ENCODE data around the gene A1CF.
"Not testable (repeated sequence)": the region's sequence is repeated elsewhere in the genome, so short reads cannot be mapped to it uniquely, and the experiment has no call there.

Gene A1CF

DNA sequence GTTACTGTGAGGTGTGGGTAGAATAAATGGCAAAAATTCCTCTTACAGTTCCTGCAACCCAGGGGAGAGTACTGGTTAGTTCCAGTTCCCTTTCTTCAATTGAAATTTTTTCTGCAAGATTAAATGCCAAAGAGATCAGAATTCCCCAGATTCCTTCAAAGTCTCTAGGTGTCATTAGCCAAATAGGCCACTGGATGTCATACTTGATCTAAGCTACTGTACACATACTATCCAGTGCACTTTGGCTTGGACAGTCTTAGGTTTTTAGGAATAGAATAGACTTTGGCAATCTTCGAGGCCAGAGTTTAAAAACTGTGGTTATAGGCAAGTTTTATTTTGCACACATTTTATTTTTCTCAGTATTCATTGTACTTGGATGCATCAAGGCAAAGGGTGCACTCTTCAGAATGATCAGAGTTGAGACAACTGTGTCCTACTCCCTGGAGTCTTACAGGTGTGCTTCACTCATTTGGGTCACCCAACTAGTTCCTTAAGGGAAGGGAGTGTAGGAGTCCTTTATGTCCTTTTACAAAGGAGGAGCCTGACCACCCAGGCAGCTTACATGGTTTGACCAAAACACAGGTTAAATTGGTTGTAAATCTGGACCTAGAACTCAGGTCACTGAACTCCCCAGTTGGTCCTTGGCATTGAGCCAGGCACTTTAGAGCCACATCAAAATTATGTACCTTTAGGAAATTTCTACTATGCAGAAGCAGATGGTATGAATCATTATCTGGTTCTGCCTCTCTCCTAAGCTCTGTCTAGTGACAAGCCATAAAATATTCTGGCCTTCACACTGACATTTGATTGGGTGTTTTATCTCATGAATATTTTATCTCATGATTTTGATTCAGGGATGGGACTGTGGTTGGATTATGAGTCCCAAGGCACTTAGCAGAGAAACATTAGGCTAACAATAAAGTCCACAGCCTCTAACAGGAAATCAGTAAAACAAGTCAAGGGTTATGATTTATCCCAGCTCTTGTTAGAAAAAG, 96.2 kb downstream of the A1CF start:
- no peaks in the 10 kb centered on the region for H3K27me3 ChIP-seq (ENCODE audit: insufficient read depth, insufficient read length)
- TF ChIP-seq YY1 (IDR thresholded peaks at IDR 0.05; ENCODE audit: insufficient read depth, insufficient read length) (no peak), ZNF274 (IDR thresholded peaks at IDR 0.05; ENCODE audit: low read depth, low read length) (no peak), SUZ12 (IDR thresholded peaks at IDR 0.05; ENCODE audit: extremely low read depth, insufficient read depth, insufficient read length) (no peak)
- DNase-seq (ENCODE audit: low read depth, low spot score) = no peak
- no peak overlapping the region for H3K4me3 ChIP-seq (ENCODE audit: insufficient read length, low read depth)
- no peaks in the 10 kb centered on the region for H3K36me3 ChIP-seq (ENCODE audit: insufficient read depth, insufficient read length, low read length)
- no peaks in the 10 kb centered on the region for H3K4me1 ChIP-seq (ENCODE audit: insufficient read depth, insufficient read length)
- no peak overlapping the region for H3K9ac ChIP-seq (ENCODE audit: insufficient read length, low read depth)
- H3K9me3 ChIP-seq (ENCODE audit: insufficient read depth, low read length) = no peaks in the 10 kb centered on the region

DNA sequence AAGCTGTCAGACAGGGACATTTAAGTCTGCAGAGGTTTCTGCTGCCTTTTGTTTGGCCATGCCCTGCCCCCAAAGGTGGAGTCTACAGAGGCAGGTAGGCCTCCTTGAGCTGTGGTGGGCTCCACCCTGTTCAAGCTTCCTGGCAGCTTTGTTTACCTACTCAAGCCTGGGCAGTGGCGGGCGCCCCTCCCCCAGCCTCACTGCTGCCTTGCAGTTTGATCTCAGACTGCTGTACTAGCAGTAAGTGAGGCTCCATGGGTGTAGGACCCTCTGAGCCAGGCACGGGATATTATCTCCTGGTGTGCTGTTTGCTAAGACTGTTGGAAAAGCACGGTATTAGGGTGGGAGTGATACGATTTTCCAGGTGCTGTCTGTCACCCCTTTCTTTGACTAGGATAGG, 97.5 kb downstream of the A1CF start:
- H3K9me3 ChIP-seq (ENCODE audit: insufficient read depth, low read length) = not testable (repeated sequence)

DNA sequence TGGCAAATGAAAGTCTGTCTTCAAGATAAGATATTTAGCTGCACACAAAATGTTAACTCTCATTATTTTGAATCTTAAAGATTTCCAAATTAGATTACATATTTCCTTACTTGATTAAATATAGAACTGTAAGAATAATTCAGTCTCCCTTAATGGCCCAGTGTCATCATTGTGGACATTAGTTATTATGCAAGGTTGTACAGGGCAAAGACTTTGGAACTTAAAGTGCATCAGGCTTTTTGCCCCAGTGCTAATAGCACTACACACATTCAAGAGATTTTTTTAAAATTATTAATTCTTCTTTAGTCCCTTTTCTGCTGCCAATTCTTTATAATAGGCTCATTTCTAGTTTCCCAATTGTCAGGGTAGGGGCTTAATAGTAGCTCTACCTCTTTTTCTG, 103.4 kb downstream of the A1CF start:
- H3K27me3 ChIP-seq (ENCODE audit: insufficient read depth, insufficient read length); H3K9ac ChIP-seq (ENCODE audit: insufficient read length, low read depth); H3K4me1 ChIP-seq (ENCODE audit: insufficient read depth, insufficient read length); H3K9me3 ChIP-seq (ENCODE audit: insufficient read depth, low read length); H3K4me3 ChIP-seq (ENCODE audit: insufficient read length, low read depth); DNase-seq (ENCODE audit: low read depth, low spot score); H3K36me3 ChIP-seq (ENCODE audit: insufficient read depth, insufficient read length, low read length): not testable (repeated sequence)

More for the DNA sequence above, 97.5 kb downstream of the A1CF start:
- H3K9ac ChIP-seq (ENCODE audit: insufficient read length, low read depth); H3K27me3 ChIP-seq (ENCODE audit: insufficient read depth, insufficient read length); H3K36me3 ChIP-seq (ENCODE audit: insufficient read depth, insufficient read length, low read length); DNase-seq (ENCODE audit: low read depth, low spot score); H3K4me3 ChIP-seq (ENCODE audit: insufficient read length, low read depth); H3K4me1 ChIP-seq (ENCODE audit: insufficient read depth, insufficient read length): not testable (repeated sequence)

DNA sequence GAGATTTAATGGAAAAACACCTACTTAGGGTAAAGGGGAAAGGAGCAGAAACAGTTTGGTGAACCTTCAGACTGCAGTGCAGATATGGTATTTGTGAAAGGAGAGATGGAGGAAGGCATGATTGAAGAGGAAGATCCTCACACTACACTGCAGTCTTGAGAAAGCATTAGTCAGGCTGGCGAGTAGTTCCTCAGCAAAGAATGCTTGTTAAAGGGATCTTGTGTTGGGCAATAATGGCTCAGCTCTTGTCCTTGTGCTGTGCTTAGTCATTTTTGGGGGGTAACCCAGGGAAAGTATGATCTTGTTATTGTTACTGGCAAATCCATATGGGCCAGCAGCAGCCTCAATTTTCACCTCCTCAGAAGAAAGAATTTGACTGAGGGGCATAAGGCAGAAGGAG, 105.4 kb downstream of the A1CF start:
- DNase-seq (ENCODE audit: low read depth, low spot score); H3K4me1 ChIP-seq (ENCODE audit: insufficient read depth, insufficient read length); H3K27me3 ChIP-seq (ENCODE audit: insufficient read depth, insufficient read length); H3K9ac ChIP-seq (ENCODE audit: insufficient read length, low read depth); H3K4me3 ChIP-seq (ENCODE audit: insufficient read length, low read depth); H3K36me3 ChIP-seq (ENCODE audit: insufficient read depth, insufficient read length, low read length); H3K9me3 ChIP-seq (ENCODE audit: insufficient read depth, low read length): not testable (repeated sequence)

DNA sequence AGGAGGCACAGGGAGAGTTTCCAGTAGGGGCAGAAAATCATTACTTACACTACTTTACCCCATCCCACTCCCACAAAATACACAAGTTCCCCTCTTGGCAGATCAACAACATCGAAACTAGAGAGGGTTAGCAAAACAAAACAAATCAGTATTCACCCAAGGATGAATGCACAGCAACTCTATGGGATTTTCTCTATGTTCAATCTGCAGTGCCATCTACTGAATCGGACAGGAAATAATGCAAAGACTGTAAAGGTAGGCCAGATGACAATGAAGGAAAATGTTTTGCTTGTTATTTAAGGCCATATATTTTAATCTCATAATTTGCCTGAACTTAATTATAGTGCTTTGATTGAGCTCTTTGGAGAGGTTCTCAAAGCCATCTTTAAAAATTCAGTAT, 110.6 kb downstream of the A1CF start:
- H3K4me1 ChIP-seq (ENCODE audit: insufficient read depth, insufficient read length); H3K27me3 ChIP-seq (ENCODE audit: insufficient read depth, insufficient read length); DNase-seq (ENCODE audit: low read depth, low spot score); H3K9ac ChIP-seq (ENCODE audit: insufficient read length, low read depth); H3K4me3 ChIP-seq (ENCODE audit: insufficient read length, low read depth); H3K36me3 ChIP-seq (ENCODE audit: insufficient read depth, insufficient read length, low read length); H3K9me3 ChIP-seq (ENCODE audit: insufficient read depth, low read length): not testable (repeated sequence)

DNA sequence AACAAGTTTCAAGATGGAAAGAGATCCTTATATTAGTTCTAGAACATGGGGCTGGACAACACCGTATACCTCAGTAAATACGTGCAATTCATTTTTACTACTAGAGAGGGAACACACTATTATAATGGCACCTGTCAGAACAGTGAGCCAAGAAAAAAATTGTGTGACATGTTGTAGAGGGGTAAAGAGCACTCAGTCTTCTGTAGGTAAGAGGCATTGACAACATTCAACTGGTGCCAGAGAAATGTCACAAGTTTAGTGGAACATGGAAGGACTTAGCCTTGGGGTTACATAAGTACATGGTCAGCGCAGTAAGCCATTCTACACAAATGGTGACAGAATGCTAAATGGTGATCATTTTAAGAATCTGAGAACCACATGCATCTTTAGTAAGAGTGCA, 113.4 kb downstream of the A1CF start:
- H3K4me1 ChIP-seq (ENCODE audit: insufficient read depth, insufficient read length); H3K4me3 ChIP-seq (ENCODE audit: insufficient read length, low read depth); H3K36me3 ChIP-seq (ENCODE audit: insufficient read depth, insufficient read length, low read length); H3K9ac ChIP-seq (ENCODE audit: insufficient read length, low read depth); DNase-seq (ENCODE audit: low read depth, low spot score); H3K27me3 ChIP-seq (ENCODE audit: insufficient read depth, insufficient read length); H3K9me3 ChIP-seq (ENCODE audit: insufficient read depth, low read length): not testable (repeated sequence)

DNA sequence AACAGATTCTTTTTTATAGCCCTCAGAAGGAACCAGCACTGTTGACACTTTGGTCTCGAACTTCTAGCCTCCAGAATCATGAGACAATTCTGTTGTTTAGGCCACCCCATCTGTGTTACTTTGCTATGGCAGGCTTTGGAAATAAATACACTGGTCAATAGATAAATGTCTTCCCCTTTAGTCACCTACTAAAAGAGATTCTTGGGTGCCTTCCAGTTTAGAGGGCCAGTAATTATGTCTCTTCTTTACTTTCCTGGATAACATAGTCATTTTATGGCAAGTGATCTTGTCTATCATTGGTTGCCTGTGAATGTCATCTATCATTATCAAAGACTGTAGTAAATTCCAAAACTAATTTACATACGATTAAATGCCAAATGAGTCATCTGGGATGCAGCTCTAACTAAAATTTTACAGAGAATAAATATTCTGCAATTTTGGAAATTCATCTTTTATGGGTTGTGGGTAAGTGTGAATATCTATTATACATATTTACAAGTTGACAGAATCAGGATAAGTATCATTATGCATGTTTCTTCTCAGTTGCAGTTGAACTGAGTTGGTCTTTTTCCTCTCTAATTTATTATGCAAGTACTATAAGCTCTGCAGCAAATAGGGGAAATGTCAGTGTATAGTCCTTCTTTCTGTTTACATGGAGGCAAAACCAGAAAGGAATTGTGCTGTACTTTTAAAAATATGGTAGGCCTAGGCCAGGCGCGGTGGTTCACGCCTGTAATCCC, 118.5 kb downstream of the A1CF start:
- H3K27me3 ChIP-seq (ENCODE audit: insufficient read depth, insufficient read length); H3K9ac ChIP-seq (ENCODE audit: insufficient read length, low read depth); H3K4me3 ChIP-seq (ENCODE audit: insufficient read length, low read depth); H3K9me3 ChIP-seq (ENCODE audit: insufficient read depth, low read length); DNase-seq (ENCODE audit: low read depth, low spot score); H3K36me3 ChIP-seq (ENCODE audit: insufficient read depth, insufficient read length, low read length); H3K4me1 ChIP-seq (ENCODE audit: insufficient read depth, insufficient read length): not testable (repeated sequence)

Measured in NT2/D1 (cell line).